T-helper 2 cell treated with Interferon-gamma antibody and Interleukin-4, amounts not matched to agents 5 μg/mL and 100 μg/mL, for 36 hours (primary cell): ENCODE measurements around the gene MYPOP.

ENCODE experiments used
- DNase-seq: peaks from one replicate; pipeline ENCODE4 v3.0.0; 2021; ENCODE audit warnings: low spot score
- H3K27ac Mint-ChIP-seq: one replicate; pipeline ENCODE4 v1.8.0; 2021; ENCODE audit warnings: mild to moderate bottlenecking, mixed read lengths
- H3K27me3 Mint-ChIP-seq: one replicate; pipeline ENCODE4 v1.8.0; 2021; ENCODE audit warnings: low read depth, mixed read lengths
- H3K36me3 Mint-ChIP-seq: one replicate; pipeline ENCODE4 v1.8.0; 2021; ENCODE audit warnings: low read depth, mixed read lengths
- H3K4me1 Mint-ChIP-seq: one replicate; pipeline ENCODE4 v1.8.0; 2021; ENCODE audit warnings: low read depth, mixed read lengths
- H3K4me3 Mint-ChIP-seq: one replicate; pipeline ENCODE4 v1.8.0; 2022; ENCODE audit warnings: mild to moderate bottlenecking, moderate library complexity, mixed read lengths
- H3K9me3 Mint-ChIP-seq: one replicate; pipeline ENCODE4 v1.8.0; 2021; ENCODE audit warnings: mixed read lengths

Gene MYPOP

DNA sequence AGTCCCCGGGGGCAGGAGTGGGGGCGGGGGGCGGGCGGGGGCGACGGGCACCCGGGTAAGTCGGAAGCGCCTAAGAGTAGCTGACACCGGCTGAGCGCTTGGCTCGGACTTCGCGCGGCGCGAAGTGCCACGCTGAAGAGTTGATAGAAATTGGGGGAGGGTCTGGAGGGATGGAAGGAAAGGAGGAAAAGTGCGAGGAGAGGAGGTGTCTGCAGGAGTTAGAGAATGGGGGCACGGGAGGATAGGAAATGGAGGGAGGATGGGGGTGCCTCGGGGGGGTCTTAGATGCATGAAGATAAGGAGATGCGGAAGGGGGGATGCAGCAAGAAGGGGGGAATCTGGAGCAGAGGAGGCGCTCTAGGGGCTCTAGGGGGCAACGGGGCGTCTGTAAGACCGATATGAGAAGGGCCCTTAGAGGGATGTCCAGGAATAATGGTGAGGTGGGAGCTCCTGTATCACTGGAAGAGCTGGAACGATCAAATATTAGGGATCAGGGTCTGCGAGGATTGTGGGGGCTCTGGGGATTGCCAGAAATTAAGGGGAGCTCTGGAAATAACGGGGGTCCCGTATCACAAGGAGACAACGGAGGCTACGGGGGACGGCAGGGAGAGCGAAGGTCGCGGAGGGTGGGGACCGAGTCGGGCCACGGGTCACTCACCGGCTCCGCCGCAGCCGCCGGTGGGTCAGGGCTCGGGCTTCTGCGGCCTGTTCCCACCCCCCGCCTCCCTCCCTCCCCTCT, at the start of gene MYPOP:
Gene MYPOP, minus strand, starts transcription at position 702 of the 739 bp plus-strand sequence. CDS start 840 bp downstream, outside the sequence.
- peak within 1 kb of the TSS; percentile 84 for H3K27ac Mint-ChIP-seq
- no peaks in the 10 kb centered on the region for H3K9me3 Mint-ChIP-seq
- peaks cover 19% of the 10 kb centered on the region for H3K4me1 Mint-ChIP-seq
- peaks cover 22% of the 10 kb centered on the region for H3K36me3 Mint-ChIP-seq
- DNase-seq: no peak
- H3K4me3 Mint-ChIP-seq: peak within 1 kb of the TSS; percentile 98
- peaks cover 5% of the 10 kb centered on the region for H3K27me3 Mint-ChIP-seq

DNA sequence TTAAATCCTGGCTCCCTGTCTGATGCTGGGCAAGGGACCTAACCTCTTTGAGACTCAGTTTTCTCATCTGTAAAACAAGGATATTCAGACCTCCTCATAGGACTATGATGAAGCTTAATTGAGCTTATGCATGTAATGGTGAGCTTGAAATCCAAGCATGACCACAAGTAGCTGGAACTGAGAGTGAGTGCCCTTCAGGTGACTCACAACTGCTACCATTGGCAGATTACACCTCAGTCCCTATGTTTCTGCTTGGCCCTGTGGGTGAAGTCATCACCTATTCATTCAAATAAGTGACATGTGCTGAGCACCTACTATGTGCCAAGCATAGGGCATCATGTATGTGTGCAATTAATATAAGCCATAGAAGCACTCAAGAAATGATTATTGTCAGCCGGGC, 45.5 kb upstream of the MYPOP start:
- Mint-ChIP-seq H3K27me3 (peaks cover 11% of the 10 kb centered on the region), H3K4me1 (peaks cover 4% of the 10 kb centered on the region), H3K4me3 (no peak overlapping the region), H3K27ac (no peak overlapping the region), H3K36me3 (no peaks in the 10 kb centered on the region), H3K9me3 (no peaks in the 10 kb centered on the region)
- no peak for DNase-seq

DNA sequence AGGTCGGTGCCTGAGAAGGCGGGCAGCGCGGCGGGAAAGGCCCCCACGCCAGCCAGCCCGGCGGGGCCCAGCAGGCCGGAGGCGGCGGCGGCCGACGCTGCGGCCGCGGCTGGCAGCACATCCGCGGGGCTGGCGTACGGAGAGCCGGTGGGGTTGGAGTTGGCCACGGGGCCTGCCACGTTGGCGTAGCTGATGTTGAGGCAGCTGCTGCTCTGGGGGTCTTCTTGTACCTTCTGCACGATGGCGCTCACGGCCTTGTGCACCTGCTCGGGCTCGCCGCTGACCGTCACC, 38.0 kb upstream of the MYPOP start:
- Mint-ChIP-seq H3K4me3 (no peak overlapping the region), H3K27ac (no peak overlapping the region), H3K4me1 (peaks cover 5% of the 10 kb centered on the region), H3K27me3 (peaks cover 30% of the 10 kb centered on the region), H3K36me3 (peaks cover 4% of the 10 kb centered on the region), H3K9me3 (peaks cover 4% of the 10 kb centered on the region)
- no peak for DNase-seq

GRCh38 chr19:45939792-45940514, 37.5 kb upstream of the MYPOP start:
- no peak for DNase-seq
- H3K4me3 Mint-ChIP-seq: no peak overlapping the region
- H3K27me3 Mint-ChIP-seq: peaks cover 29% of the 10 kb centered on the region
- H3K36me3 Mint-ChIP-seq: peaks cover 4% of the 10 kb centered on the region
- H3K27ac Mint-ChIP-seq: no peak overlapping the region
- peaks cover 5% of the 10 kb centered on the region for H3K4me1 Mint-ChIP-seq
- peaks cover 4% of the 10 kb centered on the region for H3K9me3 Mint-ChIP-seq

DNA sequence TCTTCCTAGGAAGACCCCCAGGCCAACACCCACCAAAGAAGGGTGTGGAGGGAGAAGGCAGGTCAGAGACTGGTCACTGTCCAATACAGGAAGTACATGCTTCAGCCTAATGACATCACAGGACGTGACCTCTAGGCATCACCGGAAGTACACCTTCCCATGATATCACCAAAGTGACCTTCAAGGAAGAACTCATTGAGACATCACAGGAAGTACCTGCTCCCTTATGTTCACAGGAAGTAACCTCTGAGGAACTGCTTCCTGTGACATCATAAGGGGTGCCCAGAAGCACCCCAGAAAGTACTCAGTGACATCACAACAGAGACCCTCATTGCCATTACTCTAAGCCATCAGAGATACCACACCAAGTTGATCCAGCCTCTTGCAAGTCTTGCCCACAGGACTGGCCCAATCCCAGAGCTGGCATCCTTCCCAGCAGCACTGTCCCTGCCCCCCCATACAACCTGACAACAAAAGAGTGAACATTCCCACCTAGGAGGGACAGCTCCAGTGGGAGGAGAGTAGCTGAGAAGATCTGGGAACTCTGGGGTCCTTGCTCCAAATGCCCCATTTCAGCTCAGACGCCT, 36.4 kb upstream of the MYPOP start:
- DNase-seq: no peak

GRCh38 chr19:45935267-45935666, 32.9 kb upstream of the MYPOP start:
- Mint-ChIP-seq H3K9me3 (peaks cover 4% of the 10 kb centered on the region), H3K4me3 (no peak overlapping the region), H3K36me3 (peaks cover 4% of the 10 kb centered on the region), H3K27ac (no peak overlapping the region), H3K27me3 (peaks cover 32% of the 10 kb centered on the region), H3K4me1 (peaks cover 5% of the 10 kb centered on the region)
- DNase-seq: no peak

More for the DNA sequence above, 36.4 kb upstream of the MYPOP start:
- peaks cover 4% of the 10 kb centered on the region for H3K9me3 Mint-ChIP-seq
- H3K4me3 Mint-ChIP-seq: no peak overlapping the region
- H3K27ac Mint-ChIP-seq: no peak overlapping the region
- H3K27me3 Mint-ChIP-seq: peaks cover 31% of the 10 kb centered on the region
- peaks cover 5% of the 10 kb centered on the region for H3K4me1 Mint-ChIP-seq
- peaks cover 4% of the 10 kb centered on the region for H3K36me3 Mint-ChIP-seq

GRCh38 chr19:45934551-45935230, 32.3 kb upstream of the MYPOP start:
- Mint-ChIP-seq H3K27ac (no peak overlapping the region), H3K4me1 (peaks cover 5% of the 10 kb centered on the region), H3K9me3 (peaks cover 4% of the 10 kb centered on the region), H3K27me3 (peaks cover 34% of the 10 kb centered on the region), H3K36me3 (peaks cover 4% of the 10 kb centered on the region), H3K4me3 (no peak overlapping the region)
- DNase-seq: no peak

DNA sequence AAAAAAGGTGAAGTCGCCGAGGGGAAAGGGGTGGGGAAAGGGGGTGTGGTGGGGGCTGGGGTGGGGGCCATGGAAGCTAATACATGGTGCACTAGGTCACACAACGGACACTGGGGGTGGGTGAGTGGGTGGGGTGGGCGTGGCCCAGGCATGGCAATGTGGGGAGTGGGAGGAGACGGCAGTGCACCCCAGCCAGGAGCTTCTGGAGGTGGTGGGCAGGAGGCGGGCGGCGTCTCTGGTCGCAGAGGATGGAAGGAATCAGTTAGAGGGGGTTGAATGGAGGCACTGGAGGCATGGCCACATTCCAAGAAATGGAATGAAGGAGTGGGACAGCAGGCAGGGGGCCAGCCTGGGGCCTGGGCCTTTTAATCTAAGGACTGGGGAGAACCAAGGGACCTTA, 31.3 kb upstream of the MYPOP start:
- Mint-ChIP-seq H3K4me1 (peaks cover 1% of the 10 kb centered on the region), H3K36me3 (no peaks in the 10 kb centered on the region), H3K27ac (no peak overlapping the region), H3K27me3 (peaks cover 27% of the 10 kb centered on the region), H3K4me3 (no peak overlapping the region), H3K9me3 (peaks cover 1% of the 10 kb centered on the region)
- no peak for DNase-seq

DNA sequence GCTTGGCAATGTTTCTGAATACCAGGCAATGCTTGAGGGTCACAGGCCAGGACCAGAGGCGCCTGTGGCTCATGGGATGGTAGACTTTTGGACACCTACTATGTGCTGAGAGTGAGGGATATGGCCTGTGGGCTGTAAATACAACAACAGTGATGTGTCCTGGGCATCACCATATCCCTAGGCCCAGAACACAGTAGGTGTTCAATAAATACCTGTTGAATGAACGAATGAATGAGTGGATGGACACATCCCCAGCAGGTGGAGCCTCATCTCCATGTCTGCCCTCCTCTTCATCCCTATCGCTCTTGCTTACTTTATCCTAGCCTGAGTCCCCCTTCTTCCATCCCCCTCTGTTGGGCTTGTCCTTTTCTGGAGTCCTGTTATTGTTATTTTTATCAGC, 28.6 kb upstream of the MYPOP start:
- Mint-ChIP-seq H3K27ac (no peak overlapping the region), H3K27me3 (peaks cover 21% of the 10 kb centered on the region), H3K4me3 (no peak overlapping the region), H3K36me3 (no peaks in the 10 kb centered on the region), H3K4me1 (peaks cover 11% of the 10 kb centered on the region), H3K9me3 (no peaks in the 10 kb centered on the region)
- DNase-seq: no peak

DNA sequence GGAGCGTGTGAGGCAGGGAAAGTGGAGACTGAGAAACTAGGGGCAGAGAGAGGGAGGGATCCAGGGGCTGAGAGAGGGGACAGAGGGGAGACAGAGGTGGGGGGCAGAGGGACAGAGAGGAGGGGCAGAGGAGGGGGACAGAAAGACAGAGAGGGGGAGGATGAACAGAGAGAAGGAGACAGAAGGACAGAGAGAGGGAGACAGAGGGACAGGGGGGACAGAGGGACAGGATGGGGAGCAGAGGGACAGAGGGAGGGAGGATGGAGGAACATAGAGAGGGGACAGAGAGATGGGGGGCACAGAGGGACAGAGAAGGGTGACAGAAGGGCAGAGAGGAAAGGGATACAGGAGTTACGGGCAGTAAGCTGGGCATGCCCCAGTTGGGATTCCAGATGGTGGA, 26.8 kb upstream of the MYPOP start:
- H3K27me3 Mint-ChIP-seq: peaks cover 14% of the 10 kb centered on the region
- DNase-seq: no peak
- H3K36me3 Mint-ChIP-seq: no peaks in the 10 kb centered on the region
- no peak overlapping the region for H3K27ac Mint-ChIP-seq
- H3K4me3 Mint-ChIP-seq: peak overlapping the region; percentile 54
- peaks cover 19% of the 10 kb centered on the region for H3K4me1 Mint-ChIP-seq
- no peaks in the 10 kb centered on the region for H3K9me3 Mint-ChIP-seq

DNA sequence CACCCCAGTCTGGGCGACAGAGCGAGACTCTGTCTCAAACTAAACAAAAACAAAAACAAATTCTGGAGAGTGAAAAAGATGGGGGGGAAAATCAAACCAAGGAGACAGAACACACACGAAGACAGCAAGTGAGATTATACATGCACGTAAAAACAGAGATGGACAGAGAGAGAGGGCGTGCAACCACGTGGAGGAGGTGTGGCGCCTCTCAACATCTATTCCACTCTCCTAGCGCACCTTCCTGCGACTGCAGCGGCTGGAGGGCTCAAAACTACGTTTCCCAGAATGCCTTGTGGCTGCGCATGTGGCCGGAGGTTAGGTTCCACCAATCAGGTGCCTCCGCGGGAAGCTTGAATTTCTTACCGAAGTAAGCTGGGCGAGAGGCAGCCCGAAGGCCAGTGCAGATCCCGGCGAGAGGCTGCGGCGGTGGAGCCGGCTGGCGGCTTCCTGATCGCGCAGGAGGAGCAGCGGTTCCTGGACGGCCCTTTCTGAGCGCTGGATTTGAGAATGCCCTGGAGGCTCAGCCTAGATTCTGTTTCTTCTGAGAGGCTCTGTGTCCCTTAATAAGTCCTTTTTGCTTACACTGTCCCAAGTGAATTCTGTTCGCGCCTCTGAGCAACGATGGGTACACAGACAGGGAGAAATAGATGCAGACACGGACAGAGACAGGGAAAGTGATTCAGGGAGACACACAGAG, 25.3 kb upstream of the MYPOP start:
- H3K27ac Mint-ChIP-seq: peak overlapping the region; percentile 86
- H3K4me1 Mint-ChIP-seq: peaks cover 19% of the 10 kb centered on the region
- peak overlapping the region; percentile 96 for H3K4me3 Mint-ChIP-seq
- H3K27me3 Mint-ChIP-seq: peaks cover 13% of the 10 kb centered on the region
- no peaks in the 10 kb centered on the region for H3K9me3 Mint-ChIP-seq
- no peaks in the 10 kb centered on the region for H3K36me3 Mint-ChIP-seq
- peak; percentile 87 for DNase-seq

GRCh38 chr19:45924891-45925447, 22.6 kb upstream of the MYPOP start:
- H3K36me3 Mint-ChIP-seq: no peaks in the 10 kb centered on the region
- no peaks in the 10 kb centered on the region for H3K9me3 Mint-ChIP-seq
- no peak for DNase-seq
- H3K4me1 Mint-ChIP-seq: peaks cover 27% of the 10 kb centered on the region
- H3K4me3 Mint-ChIP-seq: no peak overlapping the region
- peaks cover 4% of the 10 kb centered on the region for H3K27me3 Mint-ChIP-seq
- H3K27ac Mint-ChIP-seq: no peak overlapping the region

GRCh38 chr19:45922281-45922680, 19.9 kb upstream of the MYPOP start:
- Mint-ChIP-seq H3K4me1 (peaks cover 37% of the 10 kb centered on the region), H3K4me3 (no peak overlapping the region), H3K9me3 (no peaks in the 10 kb centered on the region), H3K27ac (no peak overlapping the region), H3K36me3 (no peaks in the 10 kb centered on the region), H3K27me3 (no peaks in the 10 kb centered on the region)
- no peak for DNase-seq
